Left ventricle myocardium inferior (tissue), 1 donor: ENCODE data around the gene SLC25A6. TPM values are rescaled to one million over a fixed set of nuclear protein-coding genes. Genes with fewer than 3 reads are reported as not detected.
A peak's percentile ranks its signal among the peaks of the same experiment; 100 is the strongest.

Source experiments
- DNase-seq: peaks from one replicate; pipeline ENCODE4 v3.0.0-alpha.2; 2020
- H3K27ac ChIP-seq: fragments of 200-600 bp; replicated peaks from 2 replicates; pipeline ENCODE4 v1.8.0; 2021
- H3K27me3 ChIP-seq: fragments of 200-600 bp; 2 replicates; pipeline ENCODE4 v1.8.0; 2021; ENCODE audit warnings: low read depth
- H3K36me3 ChIP-seq: fragments of 200-600 bp; 2 replicates; pipeline ENCODE4 v1.8.0; 2021
- H3K4me1 ChIP-seq: fragments of 200-600 bp; 2 replicates; pipeline ENCODE4 v1.8.0; 2021
- H3K4me3 ChIP-seq: fragments of 200-600 bp; 2 replicates; pipeline ENCODE4 v1.8.0; 2021; ENCODE audit warnings: mild to moderate bottlenecking, moderate library complexity
- H3K9me3 ChIP-seq: fragments of 200-600 bp; replicated peaks from 2 replicates; pipeline ENCODE4 v1.8.0; 2021
- intact Hi-C: fragments of 100-400 bp; cut with micrococcal nuclease; formaldehyde crosslinking; loops from one replicate; pipeline ENCODE4 v1.11.0; 2022
- total RNA-seq: library from RNA; stranded (reverse); fragmentation: NEBNext Ultra II Directional; extraction: Animal tissue kit (Norgen Biotek cat#: 25700); gene quantifications from one replicate; pipeline ENCODE4 v1.2.1, GENCODE V29; 2021
- TF ChIP-seq, protein P1 (sequence below): fragments of 200-600 bp; IDR thresholded peaks from 2 replicates; pipeline ENCODE4 v1.8.0; 2021; ENCODE audit warnings: antibody characterized with exemption, mild to moderate bottlenecking, borderline replicate concordance
- donor health status: DM: no; HTN: yes; CAD: no; lungs with severe emphysema.

Gene SLC25A6
- total RNA-seq, 1 donor from 2014 or later = 158 TPM

DNA sequence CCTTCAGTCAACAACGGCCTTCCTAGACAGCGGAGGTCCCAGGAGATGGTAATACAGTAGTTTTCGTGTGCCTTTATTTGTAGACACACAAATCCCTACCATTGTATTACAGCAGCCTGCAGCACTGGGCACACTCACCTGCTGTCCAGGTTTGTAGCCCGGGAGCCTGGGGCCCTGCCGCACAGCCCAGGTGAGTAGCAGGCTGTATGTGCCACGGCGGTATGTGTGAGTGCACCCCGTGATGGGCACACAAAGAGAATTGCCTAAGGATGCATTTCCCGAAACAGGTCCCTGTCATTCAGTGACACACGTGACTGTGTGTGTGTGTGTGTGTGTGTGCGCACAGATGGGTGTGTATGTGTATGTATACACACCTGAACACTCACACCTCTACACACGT, 8.1 kb upstream of the SLC25A6 start:
- Histone ChIP-seq H3K27ac (no peak overlapping the region), H3K4me1 (no peaks in the 10 kb centered on the region), H3K36me3 (peaks cover 47% of the 10 kb centered on the region), H3K27me3 (no peaks in the 10 kb centered on the region), H3K4me3 (no peak overlapping the region), H3K9me3 (no peaks in the 10 kb centered on the region)
- intact Hi-C loops = no loop called here
- DNase-seq = peak; percentile 9
- TF ChIP-seq, protein P1, sequence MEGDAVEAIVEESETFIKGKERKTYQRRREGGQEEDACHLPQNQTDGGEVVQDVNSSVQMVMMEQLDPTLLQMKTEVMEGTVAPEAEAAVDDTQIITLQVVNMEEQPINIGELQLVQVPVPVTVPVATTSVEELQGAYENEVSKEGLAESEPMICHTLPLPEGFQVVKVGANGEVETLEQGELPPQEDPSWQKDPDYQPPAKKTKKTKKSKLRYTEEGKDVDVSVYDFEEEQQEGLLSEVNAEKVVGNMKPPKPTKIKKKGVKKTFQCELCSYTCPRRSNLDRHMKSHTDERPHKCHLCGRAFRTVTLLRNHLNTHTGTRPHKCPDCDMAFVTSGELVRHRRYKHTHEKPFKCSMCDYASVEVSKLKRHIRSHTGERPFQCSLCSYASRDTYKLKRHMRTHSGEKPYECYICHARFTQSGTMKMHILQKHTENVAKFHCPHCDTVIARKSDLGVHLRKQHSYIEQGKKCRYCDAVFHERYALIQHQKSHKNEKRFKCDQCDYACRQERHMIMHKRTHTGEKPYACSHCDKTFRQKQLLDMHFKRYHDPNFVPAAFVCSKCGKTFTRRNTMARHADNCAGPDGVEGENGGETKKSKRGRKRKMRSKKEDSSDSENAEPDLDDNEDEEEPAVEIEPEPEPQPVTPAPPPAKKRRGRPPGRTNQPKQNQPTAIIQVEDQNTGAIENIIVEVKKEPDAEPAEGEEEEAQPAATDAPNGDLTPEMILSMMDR = no peak

DNA sequence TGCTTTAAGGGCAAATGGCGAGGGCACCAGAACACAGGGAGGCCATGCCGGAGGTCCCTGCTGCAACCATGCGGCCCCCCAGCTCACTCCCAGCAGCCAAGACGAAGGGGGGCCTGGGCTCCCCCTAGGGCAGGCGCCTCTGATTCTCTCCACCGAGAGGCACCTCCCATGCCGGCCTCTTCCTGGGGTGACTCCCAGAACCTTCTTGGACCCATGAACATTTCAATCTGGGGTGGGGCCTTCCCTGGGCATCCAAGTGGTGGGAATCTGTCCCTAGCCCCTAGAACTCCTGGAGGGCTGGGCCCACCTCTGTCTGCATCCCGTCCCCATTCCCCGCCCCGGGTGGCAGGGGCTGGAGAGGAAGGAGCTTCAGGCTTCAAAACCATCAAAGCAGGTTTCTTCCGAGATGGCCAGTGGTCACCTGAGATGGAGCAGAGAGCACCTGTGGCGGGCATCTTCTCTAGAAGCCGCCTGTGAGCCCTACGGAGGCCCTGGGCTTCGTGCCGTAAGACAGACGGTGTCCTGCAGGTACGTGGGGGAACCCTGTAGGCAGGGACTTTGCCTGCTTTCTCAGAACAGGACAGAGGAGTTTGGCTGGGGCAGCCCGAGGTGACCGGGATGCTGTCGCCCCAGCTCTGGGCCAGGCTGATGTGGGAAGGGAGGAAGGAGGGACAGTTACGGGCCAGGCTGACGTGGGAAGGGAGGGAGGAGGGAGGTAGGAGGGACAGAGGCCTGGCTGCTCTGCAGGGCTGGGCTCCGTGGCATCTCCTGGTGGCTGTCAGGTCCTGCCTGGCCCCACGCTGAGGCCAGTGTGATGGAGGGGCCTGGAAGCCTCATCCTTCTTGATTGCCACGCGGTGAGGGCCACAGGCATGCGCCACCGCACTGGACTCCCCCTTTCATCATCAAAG, 6.8 kb upstream of the SLC25A6 start:
- H3K4me1 ChIP-seq = peaks cover 11% of the 10 kb centered on the region
- intact Hi-C loops = no loop called here
- no peak overlapping the region for H3K4me3 ChIP-seq
- H3K27me3 ChIP-seq = no peaks in the 10 kb centered on the region
- TF ChIP-seq, protein P1 = no peak
- H3K27ac ChIP-seq = no peak overlapping the region
- H3K36me3 ChIP-seq = peaks cover 34% of the 10 kb centered on the region
- peak; percentile 12 for DNase-seq
- no peaks in the 10 kb centered on the region for H3K9me3 ChIP-seq

DNA sequence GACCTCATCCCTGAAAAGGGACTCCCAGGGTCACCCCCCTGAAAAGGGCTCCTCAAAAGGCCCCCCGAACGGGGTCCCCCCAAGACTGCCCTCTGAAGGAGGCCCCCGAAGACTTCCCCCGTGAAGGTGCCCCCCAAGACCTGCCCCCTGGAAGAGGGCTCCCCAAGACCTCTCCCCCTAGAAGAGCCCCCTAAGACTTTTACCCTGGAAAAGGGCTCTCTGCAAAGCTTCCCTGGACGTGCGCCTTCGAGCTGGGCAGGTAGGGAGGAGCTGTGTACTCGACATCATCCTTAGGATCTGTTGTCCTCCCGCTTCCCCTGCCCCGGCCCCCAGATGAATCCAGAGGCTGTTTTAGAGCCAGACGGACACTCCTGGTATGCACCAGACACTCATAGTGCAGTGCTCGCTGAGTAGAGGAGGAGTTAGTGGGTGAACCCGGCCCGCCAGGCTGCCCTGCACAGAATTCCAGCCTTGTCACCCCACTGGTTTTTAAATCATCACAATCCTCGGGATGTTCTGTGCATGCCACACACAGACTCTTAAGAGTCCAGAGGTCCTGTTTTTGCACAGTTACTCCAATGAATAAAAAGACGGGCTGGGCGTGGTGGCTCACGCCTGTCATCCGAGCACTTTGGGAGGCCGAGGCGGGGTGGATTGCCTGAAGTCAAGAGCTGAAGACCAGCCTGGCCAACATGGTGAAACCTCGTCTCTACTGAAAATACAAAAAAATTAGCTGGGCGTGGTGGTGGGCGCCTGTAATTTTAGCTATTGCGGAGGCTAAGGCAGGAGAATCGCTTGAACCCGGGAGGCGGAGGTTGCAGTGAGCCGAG, 5.7 kb upstream of the SLC25A6 start:
- peak; percentile 5 for DNase-seq
- H3K27ac ChIP-seq = no peak overlapping the region
- TF ChIP-seq, protein P1 = no peak
- H3K9me3 ChIP-seq = no peaks in the 10 kb centered on the region
- H3K4me1 ChIP-seq = peaks cover 18% of the 10 kb centered on the region
- intact Hi-C loops = no loop called here
- H3K4me3 ChIP-seq = no peak overlapping the region
- H3K27me3 ChIP-seq = no peaks in the 10 kb centered on the region
- peaks cover 25% of the 10 kb centered on the region for H3K36me3 ChIP-seq

DNA sequence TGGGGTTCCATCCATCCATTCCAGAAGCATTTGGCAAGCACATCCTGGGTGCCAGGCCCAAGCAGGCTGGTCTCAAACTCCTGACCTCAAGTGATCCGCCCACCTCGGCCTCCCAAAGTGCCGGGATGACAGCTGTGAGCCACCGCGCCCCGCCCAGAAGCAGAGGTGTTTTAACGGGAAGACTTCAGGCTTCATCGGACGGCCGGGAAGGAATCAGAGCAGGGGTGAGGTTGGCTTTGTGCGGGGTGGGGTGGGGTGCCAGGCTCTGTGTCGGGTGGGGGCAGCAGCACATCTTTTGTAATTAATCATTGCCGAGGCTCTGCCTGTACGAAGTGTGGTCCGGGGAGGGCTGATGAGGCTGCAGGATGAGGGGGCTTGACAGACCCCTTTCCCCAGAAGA, 5.1 kb upstream of the SLC25A6 start:
- TF ChIP-seq, protein P1 = no peak
- H3K4me1 ChIP-seq = peaks cover 23% of the 10 kb centered on the region
- intact Hi-C loops = no loop called here
- peak; percentile 13 for DNase-seq
- no peaks in the 10 kb centered on the region for H3K27me3 ChIP-seq
- H3K4me3 ChIP-seq = no peak overlapping the region
- peaks cover 23% of the 10 kb centered on the region for H3K36me3 ChIP-seq
- H3K9me3 ChIP-seq = no peaks in the 10 kb centered on the region
- no peak overlapping the region for H3K27ac ChIP-seq

DNA sequence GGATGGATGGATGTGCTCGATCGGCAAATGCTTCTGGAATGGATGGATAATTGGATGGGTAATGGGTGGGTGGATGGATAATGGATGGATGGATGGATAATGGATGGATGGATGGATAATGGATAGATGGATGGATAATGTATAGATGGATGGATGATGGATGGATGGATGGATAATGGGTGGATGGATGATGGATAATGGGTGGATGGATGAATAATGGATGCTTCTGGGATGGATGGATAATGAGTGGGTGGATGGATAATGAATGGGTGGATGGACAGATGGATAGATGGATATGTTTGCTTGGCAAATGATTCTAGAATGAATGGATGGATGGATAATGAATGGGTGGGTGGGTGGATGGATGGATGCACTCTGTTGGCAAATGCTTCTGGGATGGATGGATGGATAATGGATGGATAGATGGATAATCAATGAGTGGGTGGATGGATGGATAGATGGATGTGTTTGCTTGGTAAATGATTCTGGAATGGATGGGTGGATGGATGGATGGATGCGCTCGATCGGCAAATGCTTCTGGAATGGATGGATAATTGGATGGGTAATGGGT, 3.8 kb upstream of the SLC25A6 start:
- no peak for DNase-seq
- H3K36me3 ChIP-seq = peaks cover 17% of the 10 kb centered on the region
- H3K4me1 ChIP-seq = peaks cover 35% of the 10 kb centered on the region
- intact Hi-C loops = no loop called here
- no peaks in the 10 kb centered on the region for H3K27me3 ChIP-seq
- H3K9me3 ChIP-seq = no peaks in the 10 kb centered on the region
- no peak overlapping the region for H3K4me3 ChIP-seq
- TF ChIP-seq, protein P1 = no peak
- H3K27ac ChIP-seq = no peak overlapping the region
